SK-MEL-5 (cell line): Measurements from ENCODE around the gene TACR2. TPM values are rescaled to one million over a fixed set of nuclear protein-coding genes. Genes with fewer than 3 reads are reported as not detected.

Source experiments
- DNase-seq: peaks from one replicate; pipeline ENCODE4 v3.0.0-alpha.2; 2016; ENCODE audit warnings: low read depth, low spot score
- in situ Hi-C: cut with HindIII; loops from 2 replicates; pipeline ENCODE4 v1.10.0; 2016; ENCODE audit warnings: low sequenced_read_pairs, high pct_unique_total_duplicates, low pct_unique_long_range_greater_than_20kb
- polyA plus RNA-seq, 2 experiments: library from polyadenylated mRNA; depleted of rRNA; stranded (reverse); fragments of >200 nt; gene quantifications; 2 replicates each; pipeline ENCODE4 v1.2.3, GENCODE V29; 2015
- total RNA-seq: library from RNA; depleted of rRNA; stranded (reverse); fragments of >200 nt; shearing (Covaris generic); gene quantifications from 2 replicates; pipeline ENCODE4 v1.2.3, GENCODE V29; 2014; rRNA removed

TACR2 gene
- 0.27 and 0.32 TPM in 2 replicates for total RNA-seq
- 0.24 and 0.57 TPM in 2 replicates for polyA plus RNA-seq (2015; cell fraction: cytosol; rRNA removed)
- polyA plus RNA-seq (2015; cell fraction: nucleus; rRNA removed): not detected in 2 replicates

GRCh38 chr10:69416695-69417094 lies at the start of gene TACR2:
Gene TACR2 (minus strand): TSS chr10:69416918. CDS start chr10:69416323, 595 bp downstream.
- DNase-seq: no peak
- in situ Hi-C loops: no loop called here

- no peak for DNase-seq
- in situ Hi-C loops: no loop called here
Measured at GRCh38 chr10:69466158-69466490, 49.4 kb upstream of the TACR2 start.

GRCh38 chr10:69465457-69466157 lies 48.9 kb upstream of the TACR2 start:
- in situ Hi-C loops: no loop called here

GRCh38 chr10:69464801-69465401 lies 48.2 kb upstream of the TACR2 start:
- in situ Hi-C loops: no loop called here
- DNase-seq: no peak

More at GRCh38 chr10:69465457-69466157, 48.9 kb upstream of the TACR2 start:
- no peak for DNase-seq

GRCh38 chr10:69464401-69464800 lies 47.7 kb upstream of the TACR2 start:
- in situ Hi-C loops: no loop called here
- DNase-seq: no peak

GRCh38 chr10:69463886-69464285 lies 47.2 kb upstream of the TACR2 start:
- no peak for DNase-seq
- in situ Hi-C loops: no loop called here

- no peak for DNase-seq
- in situ Hi-C loops: no loop called here
Measured at GRCh38 chr10:69461243-69462025, 44.7 kb upstream of the TACR2 start.

- in situ Hi-C loops: no loop called here
- DNase-seq: no peak
Measured at GRCh38 chr10:69460576-69461242, 44.0 kb upstream of the TACR2 start.

GRCh38 chr10:69459893-69460575 lies 43.3 kb upstream of the TACR2 start:
- in situ Hi-C loops: no loop called here
- no peak for DNase-seq

- no peak for DNase-seq
- in situ Hi-C loops: no loop called here
Measured at GRCh38 chr10:69459101-69459790, 42.5 kb upstream of the TACR2 start.

GRCh38 chr10:69458430-69459100 lies 41.8 kb upstream of the TACR2 start:
- in situ Hi-C loops: no loop called here
- DNase-seq: no peak

GRCh38 chr10:69457771-69458237 lies 41.1 kb upstream of the TACR2 start:
- in situ Hi-C loops: no loop called here
- DNase-seq: no peak

- DNase-seq: no peak
- in situ Hi-C loops: no loop called here
Measured at GRCh38 chr10:69456880-69457693, 40.4 kb upstream of the TACR2 start.

GRCh38 chr10:69455006-69455763 lies 38.5 kb upstream of the TACR2 start:
- no peak for DNase-seq
- in situ Hi-C loops: no loop called here

- in situ Hi-C loops: no loop called here
- DNase-seq: no peak
Measured at GRCh38 chr10:69453795-69454194, 37.1 kb upstream of the TACR2 start.
